Fibroblast of the conjunctiva (primary cell): Measurements from ENCODE around the gene TGIF2.
"Not testable (repeated sequence)": the region's sequence is repeated elsewhere in the genome, so short reads cannot be mapped to it uniquely, and the experiment has no call there.

ENCODE experiments used
- DNase-seq: peaks from one replicate; pipeline ENCODE4 v3.0.0-alpha.2; 2010; ENCODE audit warnings: low read depth

TGIF2 gene

GRCh38 chr20:36614781-36615557, 41.6 kb downstream of the TGIF2 start:
- no peak for DNase-seq

GRCh38 chr20:36620917-36621316, 47.5 kb downstream of the TGIF2 start:
- DNase-seq = no peak

- no peak for DNase-seq
These were observed 50.0 kb downstream of the TGIF2 start for GRCh38 chr20:36623444-36623843.

- DNase-seq = no peak
These were observed 50.9 kb downstream of the TGIF2 start for GRCh38 chr20:36624068-36624943.

DNA sequence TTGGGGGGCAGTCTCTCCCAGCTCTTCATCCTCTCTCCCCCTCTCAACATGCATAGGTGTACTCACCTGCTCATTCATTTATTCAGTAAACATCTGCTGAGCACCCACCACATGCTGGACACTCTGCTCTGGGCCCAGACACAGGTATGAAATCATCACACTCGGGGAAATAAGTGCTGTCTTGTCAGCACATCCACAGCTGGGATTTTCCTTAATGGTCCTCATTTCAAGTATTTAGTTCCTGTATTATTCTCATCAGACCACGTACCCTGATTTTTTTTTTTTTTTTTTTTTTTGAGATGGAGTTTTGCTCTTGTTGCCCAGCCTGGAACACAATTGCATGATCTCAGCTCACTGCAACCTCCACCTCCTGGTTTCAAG, 51.5 kb downstream of the TGIF2 start:
- no peak for DNase-seq

DNA sequence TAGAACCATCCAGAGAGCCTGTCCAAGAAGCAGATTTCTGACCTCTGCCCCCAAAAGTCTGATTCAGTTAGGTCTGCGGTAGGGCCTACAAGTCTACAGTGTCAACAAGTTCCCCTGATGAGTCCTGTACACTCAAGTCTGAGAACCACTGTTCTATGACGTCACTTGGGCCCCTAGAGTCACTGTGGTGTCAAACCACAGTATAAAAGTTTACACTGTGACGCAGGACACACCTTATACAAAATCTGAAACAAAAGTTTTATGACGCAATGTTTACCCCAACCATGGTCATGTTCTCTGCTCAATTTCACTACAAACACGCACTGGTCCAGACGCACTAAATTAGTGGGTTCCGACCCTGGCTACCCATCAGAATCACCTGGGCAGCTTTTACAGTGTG, 54.7 kb downstream of the TGIF2 start:
- no peak for DNase-seq

GRCh38 chr20:36629719-36630681, 56.6 kb downstream of the TGIF2 start:
- no peak for DNase-seq

- DNase-seq = no peak
These were observed 58.2 kb downstream of the TGIF2 start for GRCh38 chr20:36631646-36632045.

DNA sequence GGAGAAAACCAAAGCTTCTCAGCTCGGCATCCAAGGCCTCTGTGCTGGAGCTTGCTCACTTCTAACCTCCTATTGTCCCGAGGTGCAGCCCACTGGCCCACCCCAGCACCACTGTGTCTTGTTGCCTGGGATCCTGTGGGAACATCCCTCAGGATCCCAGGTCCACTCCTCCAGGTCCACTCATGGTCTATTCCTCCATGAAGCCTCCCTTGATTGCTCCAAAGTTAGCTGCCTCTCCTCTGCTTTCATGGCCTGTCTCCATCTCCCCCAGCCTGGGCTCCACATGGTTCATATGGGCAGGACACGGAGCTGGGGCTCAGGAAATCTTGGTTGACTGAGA, 58.7 kb downstream of the TGIF2 start:
- no peak for DNase-seq

- no peak for DNase-seq
These were observed 59.3 kb downstream of the TGIF2 start for GRCh38 chr20:36632487-36633284.

DNA sequence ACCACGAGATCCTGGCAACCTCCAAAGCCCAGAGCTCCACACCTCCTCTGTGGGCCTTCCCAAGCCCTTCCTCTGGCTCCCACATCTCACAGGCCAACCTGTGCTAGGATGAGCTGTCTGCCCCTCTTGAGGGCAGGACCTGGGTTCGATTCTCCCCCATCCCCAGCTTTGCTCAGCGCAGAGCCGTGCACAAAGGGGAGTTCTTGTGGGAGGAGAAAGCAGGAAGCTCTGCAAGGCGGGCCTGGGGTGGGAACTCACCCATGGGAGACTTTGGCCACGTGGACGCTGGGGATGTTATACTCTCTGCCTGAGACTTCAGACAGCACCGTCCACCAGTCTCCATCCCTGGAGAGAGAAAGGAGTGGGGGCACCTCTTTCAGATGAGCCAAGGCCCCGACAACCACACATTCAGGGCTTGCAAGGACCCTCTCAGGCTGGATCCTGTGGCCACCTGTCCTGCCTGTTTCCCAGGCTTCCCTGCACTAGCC, 59.9 kb downstream of the TGIF2 start:
- no peak for DNase-seq

DNA sequence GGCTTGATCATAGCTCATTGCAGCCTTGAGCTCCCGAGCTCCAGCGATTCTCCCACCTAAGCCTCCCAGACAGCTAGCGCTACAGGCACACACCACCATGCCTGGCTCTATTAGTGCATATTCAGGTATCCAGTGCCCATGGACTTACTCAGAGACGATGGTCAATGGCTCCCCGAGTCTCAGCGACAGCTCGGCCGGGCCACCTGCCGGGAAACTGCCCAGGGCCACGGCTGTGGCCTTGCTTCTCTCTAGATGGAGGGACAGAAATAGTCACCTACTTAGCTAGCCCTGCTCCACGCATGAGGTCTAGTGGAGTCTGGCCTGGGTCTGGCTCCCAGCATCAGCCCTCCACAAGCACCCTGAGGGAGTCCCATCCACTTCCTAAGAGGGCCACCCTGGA, 60.9 kb downstream of the TGIF2 start:
- no peak for DNase-seq

GRCh38 chr20:36638876-36639400, 65.5 kb downstream of the TGIF2 start:
- DNase-seq = not testable (repeated sequence)

DNA sequence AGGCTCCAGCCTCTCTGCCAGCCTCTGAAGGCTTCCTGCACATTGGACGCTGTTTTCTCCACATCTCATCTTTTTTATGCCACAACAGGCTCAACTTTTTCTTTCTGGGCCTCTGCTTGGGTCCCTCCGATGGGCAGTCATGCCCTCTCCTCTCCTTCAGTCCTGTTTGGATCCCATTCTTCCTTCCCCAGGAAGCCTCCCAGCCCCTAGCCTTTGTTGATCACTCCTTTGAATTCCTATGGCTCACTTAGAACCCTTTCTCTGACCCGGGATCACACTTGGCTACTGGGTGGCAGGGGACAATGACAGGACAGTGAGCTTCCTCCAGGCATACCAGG, 68.1 kb downstream of the TGIF2 start:
- no peak for DNase-seq

DNA sequence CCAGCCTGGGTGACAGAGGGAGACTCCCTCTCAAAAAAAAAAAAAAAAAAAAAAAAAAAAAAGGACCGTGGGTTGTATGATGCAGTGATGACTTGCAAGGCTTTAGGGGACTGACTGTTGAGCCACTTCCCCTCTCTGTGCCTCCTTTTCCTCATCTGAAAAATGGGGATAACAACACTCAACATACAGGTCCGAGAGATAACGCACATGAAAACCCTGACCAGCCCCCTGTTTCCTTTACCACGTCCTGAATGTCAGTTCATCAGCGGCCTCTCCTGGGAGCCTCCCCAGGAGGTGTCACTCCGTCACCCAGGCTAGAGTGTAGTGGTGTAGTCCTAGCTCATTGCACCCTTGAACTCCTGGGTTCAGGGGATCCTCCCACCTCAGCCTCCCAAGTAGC, 68.7 kb downstream of the TGIF2 start:
- DNase-seq = no peak
